Stimulated activated CD4-positive, alpha-beta T cell treated with anti-CD3 and anti-CD28 coated beads, Interleukin-4, amount 100 ng/mL, for 48 hours (primary cell): ENCODE measurements around the gene SIK2.

Experiments
- DNase-seq, 2 donors: peaks; one replicate each; pipeline ENCODE4 v3.0.0-alpha.2; 2020; ENCODE audit warnings: low read depth in 2 of 2

SIK2 gene

DNA sequence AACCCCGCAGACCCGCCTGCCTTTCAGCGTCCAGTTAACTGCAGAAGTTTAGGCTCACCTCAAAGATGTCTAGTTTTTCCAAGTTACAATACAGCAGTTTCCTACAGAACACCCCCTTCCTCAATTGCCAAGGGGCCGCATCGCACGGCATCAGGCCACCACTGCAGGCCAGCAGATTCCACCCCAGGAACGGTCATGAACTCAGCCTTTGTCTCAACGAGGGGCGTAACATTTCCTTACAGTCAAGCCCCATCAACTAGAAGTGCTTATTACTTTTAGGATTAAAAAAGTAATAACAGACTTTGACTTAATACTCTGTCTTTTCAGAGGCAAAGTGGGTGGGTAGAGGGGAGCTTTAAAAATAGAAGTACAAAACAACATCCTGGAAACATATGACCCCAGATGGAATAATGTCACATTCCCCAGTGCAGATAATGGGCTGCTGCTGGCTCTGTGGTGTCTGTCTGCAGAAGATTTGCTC is 127.6 kb downstream of the SIK2 start:
- no peak for DNase-seq

DNA sequence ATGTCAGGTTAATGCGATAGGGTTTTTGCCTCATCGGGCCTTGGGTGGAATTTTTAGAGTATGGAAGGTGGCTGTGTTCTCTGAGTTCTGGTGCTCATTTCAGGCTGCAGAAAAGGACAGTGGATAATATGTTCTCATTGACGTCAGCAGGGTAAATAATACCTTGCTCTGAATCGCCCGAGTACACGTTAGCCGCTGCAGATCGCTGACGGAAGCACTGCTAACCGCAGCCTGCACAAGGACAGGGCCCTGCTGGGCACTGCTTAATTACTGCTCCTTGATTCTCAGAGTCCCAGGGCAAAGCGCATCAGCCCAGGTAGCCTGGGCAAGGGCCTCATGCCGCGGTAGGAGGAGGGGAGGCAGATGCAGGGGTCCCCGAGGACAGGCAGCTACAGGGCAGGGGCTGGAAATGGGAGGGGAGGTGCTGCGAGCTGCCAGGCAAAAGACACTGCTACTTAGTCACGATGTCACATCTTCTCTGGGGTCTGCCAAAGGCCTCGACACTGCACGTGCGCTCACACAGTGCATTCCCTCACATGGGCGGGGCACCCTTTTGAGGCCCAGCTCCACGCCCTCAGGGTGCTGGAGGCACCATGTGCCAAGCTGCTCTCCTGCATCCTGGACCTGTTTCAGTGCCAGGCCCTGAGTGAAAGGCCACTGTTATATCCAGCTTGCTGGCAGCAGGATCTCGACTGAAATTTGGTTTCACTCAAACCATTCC is 128.8 kb downstream of the SIK2 start:
- no peak for DNase-seq

DNA sequence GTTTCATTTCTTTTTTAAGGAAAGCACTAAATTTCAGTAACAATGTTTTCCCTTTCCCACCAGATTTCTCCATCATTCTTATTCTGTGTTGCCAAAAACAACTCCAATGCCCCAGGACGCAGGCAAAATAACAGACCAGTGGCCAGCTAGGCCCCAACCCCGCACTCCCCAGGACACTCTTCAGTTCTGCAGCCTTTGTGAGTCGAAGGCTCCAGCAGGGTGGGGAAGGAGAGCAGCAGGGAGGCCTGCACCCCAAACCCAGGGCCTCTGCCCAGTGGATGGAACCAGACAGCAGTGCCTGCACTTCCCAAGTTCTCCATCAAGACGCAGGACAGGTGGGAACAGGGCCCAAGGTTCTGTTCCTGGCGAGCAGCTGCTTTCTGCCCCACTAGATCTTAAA is 129.6 kb downstream of the SIK2 start:
- DNase-seq = no peak

DNA sequence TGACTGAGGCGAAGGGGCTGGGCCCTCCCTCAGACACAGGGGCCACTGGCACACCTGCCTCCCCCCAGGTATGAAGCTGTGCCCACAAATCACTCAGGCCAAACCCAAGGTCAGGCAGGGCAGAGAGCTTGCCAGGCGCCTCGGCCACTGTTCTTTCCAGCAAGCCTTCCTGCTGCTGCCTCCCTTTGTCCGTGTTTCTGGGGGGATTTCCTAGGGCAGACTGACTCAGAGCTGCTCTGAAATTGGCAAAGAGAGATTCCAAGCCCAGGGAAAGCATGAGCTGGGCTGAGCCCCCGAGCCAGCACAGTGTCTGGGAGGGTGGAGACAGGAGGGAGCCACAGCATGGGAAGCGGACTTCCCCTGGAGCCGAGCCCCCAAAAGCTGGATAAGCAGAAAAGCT is 130.8 kb downstream of the SIK2 start:
- DNase-seq = no peak

- DNase-seq = no peak
Measured at GRCh38 chr11:111733611-111734088, 131.4 kb downstream of the SIK2 start.

DNA sequence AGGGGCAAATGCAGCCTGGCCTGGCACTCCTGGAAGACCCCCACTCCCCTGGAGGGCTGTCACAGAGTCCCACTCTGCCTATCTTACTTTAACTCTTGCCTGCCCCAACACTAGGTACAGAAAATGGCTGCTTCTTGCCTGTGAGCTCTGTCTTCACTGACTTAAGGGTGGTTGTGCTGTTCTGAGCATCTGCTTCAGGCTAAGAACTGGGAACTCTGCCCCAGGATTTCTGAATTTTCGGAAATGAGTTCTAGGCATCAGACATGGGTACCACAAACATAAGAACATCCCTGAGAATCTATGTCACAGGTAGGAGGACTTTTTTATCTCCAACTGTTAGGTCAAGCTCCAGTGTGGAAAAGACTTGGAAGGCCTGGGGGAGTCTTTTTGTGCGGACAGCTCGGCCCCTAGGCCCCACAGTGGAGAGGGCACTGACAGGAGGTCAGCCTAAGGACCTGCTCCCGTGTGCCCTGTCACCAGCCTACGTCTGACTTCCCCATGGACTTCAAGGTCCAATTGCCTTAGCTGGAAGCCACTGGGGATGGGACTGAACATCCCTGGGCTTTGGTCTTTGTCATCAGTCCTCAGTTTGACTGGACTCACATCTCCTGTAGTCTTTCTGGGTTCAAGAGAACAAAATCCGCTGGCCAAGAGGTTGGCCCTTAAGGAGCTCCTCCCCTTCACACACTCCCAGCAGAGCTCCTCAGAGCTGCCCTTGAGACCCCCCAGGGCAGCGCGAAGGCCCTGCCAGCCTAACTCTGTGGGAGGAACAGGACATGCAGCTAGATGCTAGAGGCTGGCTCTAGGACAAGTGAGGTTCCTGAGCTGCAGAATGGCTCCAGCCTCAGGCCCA is 132.1 kb downstream of the SIK2 start:
- DNase-seq = no peak

GRCh38 chr11:111734954-111735261 is 132.7 kb downstream of the SIK2 start:
- no peak for DNase-seq

DNA sequence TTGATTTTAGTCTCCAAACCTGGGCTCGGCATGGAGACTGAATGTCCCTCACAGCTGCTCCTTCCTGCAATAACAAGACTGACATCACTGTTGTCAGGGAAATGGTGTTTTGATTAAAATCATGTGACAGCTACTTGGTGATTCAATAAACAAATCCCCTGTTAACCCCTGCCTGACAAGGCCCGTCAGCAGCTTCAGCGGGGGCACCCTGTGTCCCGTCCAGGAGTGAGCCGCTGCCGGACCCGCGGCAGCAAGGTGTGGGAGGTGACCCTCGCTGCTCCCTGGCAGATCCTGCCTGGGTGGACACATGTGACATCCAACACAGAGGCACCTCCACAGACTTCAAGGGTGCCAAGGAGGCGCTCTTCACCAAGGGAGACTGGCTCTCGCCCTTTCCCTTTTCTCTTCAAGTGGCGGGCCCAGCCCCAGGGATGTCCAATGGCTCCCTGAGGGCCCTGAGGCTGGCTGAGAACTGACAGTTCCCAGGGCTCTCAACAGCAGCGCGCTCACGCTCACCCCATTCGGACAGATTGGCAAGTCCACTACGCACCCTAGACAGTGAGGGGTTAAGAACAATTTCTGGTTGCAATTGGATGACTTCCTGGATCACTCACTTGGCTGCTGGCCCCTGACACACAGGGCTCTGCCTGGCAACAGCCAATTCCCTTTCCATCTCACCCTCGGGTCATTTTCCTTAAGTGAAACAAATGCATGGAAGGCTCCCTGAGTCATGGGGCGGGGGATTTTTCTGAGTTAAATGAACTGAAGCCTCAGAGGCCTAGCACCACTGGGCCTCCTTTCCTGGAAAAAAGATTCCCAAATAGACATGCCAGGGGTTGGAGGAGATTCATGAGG is 133.2 kb downstream of the SIK2 start:
- DNase-seq = no peak

GRCh38 chr11:111736181-111736590 is 133.9 kb downstream of the SIK2 start:
- no peak for DNase-seq

- DNase-seq = no peak
Measured at GRCh38 chr11:111736621-111737443, 134.6 kb downstream of the SIK2 start.

DNA sequence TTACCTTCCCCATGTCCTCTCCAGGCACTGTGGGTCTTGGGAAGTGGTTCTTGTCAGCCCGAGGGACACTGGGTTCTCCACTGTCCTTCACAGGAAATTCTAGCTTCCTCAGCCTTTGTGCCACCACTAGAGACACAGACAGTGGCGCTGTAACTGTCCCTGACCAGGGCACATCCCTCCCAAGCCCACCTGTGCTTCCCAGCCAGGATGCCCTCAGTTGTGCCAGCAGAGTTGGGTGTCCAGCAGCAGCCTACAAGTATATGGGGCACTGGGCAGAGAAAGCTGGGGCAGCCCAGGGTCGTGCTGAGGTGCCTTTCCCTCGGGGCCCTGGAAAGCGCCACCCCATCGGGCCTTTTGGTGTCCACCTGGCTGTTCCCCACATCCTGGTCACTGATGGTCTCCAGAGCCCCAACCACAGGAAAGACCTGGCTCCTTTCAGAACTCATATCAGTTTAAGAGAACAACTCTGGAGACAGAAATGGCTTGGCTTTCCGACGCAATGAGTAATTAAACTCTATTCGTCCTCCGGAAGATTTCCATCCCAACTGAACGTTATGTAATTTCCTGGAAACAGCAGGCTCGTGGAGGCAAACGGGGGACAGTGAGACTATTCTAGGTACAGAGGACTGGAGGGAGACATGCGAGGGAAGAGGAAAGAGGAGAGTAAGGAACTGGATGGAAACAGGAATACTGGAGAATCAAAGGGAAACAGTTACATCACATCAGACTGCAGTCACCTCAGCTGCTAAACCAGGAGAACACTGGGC is 135.4 kb downstream of the SIK2 start:
- no peak for DNase-seq

DNA sequence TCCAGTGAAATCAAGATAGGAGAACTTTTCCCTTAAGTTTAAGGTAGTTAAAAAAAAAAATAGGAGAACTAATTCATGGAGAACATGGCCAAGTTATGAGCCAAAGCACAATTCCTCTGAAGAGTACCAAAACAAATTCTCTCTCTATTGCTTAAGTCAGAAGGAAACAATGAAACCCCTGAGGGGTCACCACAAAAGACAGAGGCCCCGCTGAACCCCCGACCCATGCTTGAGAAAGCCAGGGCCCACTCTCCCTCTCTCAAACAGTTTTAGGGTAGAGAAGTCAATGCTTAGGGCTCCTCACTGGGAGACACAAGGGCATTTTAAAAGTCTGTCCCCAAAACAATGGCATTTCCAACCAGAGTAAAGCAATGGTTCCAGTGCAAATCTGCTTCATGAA is 137.1 kb downstream of the SIK2 start:
- no peak for DNase-seq

DNA sequence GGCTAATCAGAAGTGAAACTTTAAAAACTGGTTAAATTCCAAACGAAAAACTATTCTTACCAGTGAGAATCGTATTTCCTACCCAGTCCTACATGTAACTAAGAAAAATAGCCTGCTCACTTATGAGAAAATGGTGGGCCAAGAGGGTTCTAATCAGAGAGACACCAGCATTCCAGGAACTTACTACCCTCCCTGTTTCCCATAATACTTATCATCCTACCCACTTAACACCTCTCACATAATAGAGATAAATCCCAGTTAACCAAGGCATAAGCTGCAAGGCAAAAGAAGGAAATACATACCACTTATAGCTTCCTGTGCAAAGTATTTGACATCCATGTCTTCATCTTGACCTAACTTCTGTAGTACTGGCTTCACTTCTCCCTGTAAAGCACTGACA is 139.5 kb downstream of the SIK2 start:
- no peak for DNase-seq

GRCh38 chr11:111743700-111744099 is 141.5 kb downstream of the SIK2 start:
- DNase-seq = no peak

DNA sequence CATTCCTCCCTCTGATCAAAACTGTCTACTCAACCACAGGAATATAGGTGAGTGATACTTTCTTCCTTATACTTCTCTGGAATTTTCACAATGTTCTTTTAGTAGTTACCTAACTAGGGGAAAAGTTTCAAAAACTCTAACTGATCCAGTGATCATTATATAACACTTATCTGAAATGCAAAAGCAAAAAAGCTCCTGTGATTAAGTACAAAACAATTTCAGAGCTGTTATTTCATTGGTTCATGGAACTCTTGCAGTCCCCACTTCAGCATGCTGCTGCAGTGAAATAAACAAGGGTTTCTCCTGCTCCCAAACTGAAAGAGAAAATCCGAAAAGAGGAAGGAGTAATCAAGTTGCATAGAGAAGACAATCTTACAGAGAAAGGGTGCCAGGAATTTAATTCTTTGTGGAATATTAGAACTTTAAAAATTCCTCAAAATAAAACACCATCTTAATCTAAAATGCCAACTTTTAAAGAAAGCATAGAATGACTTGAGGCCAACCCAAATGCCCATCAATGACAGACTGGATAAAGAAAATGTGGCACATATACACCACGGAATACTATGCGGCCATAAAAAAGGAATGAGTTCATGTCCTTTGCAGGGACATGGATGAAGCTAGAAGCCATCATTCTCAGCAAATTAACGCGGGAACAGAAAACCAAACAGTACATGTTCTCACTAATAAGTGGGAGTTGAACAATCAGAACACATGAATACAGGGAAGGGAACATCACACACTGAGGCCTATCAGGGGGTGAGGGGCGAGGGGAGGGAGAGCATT is 143.7 kb downstream of the SIK2 start:
- no peak for DNase-seq

DNA sequence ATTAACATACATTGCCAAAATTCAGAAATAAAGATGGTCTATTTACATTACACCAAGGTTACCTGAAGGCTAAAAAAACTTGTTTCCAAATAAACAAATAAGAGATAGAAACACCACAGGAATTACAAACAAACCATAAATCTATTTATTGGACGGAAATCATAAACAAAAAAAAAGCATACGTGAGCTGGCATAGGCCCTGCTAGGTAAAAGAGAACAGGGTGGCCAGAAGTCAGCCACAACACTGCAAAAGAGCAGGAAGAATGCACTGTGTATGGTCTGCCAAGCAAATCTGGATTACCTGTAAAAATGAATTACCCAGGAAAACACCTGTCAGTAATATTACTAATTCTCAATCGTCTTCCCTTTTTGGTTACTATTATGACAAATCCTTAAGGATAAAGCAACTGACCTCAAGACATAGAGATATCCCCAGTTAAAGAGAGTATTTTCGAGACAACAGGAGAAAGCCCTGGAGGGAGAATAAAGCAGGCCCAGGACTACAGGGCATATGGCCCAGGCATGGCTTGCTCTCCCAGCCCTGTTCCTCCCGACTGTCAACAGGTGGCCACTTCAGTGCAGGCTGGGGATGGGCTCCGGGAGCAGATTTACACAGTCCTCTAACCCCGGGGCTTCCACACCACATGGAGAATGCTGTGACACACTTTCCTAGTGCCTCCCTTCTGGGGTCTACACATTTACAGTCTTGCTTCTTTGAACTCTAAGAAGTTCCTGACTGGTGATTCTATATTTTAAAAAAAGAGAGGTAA is 146.0 kb downstream of the SIK2 start:
- DNase-seq = no peak

DNA sequence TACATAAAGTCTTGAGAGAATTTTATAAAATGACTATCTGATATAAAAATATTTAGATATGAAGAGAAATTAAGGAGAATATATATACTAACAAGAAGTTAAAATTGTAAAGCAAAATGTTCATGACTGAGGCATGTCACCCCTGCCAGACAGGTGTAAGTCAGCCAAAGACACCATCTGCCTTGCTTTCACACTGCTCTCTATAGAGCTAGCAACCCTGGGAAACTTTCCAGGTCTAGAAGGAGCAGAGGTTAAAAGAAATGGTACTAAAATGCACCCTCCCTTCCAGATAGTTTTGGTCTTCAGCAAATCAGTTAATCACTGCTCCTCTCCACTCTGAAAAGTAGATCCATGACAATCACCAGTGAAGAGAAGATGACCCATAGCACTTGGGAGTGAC is 147.4 kb downstream of the SIK2 start:
- no peak for DNase-seq

- DNase-seq = no peak
Measured at GRCh38 chr11:111756097-111756496, 153.8 kb downstream of the SIK2 start.

- DNase-seq = no peak
Measured at GRCh38 chr11:111759376-111759775, 157.1 kb downstream of the SIK2 start.
